Skin of body (tissue), 2 donors: ENCODE results near the gene NOL6. TPM values are rescaled to one million over a fixed set of nuclear protein-coding genes. Genes with fewer than 3 reads are reported as not detected.
"Not testable (repeated sequence)": the region's sequence is repeated elsewhere in the genome, so short reads cannot be mapped to it uniquely, and the experiment has no call there.

Experiments
- DNase-seq: peaks from one replicate; lab custom pipeline; 2025; lab: John Stamatoyannopoulos, UW
- total RNA-seq: library from RNA; depleted of rRNA; stranded (reverse); fragments of >200 nt; gene quantifications from one replicate; pipeline ENCODE4 v1.2.3, GENCODE V29; 2014

The NOL6 gene
- total RNA-seq, 1 donor from 2014 or later, result 21.2 TPM

GRCh38 chr9:33472171-33472880, 1.4 kb downstream of the NOL6 start:
- DNase-seq, result no peak

DNA sequence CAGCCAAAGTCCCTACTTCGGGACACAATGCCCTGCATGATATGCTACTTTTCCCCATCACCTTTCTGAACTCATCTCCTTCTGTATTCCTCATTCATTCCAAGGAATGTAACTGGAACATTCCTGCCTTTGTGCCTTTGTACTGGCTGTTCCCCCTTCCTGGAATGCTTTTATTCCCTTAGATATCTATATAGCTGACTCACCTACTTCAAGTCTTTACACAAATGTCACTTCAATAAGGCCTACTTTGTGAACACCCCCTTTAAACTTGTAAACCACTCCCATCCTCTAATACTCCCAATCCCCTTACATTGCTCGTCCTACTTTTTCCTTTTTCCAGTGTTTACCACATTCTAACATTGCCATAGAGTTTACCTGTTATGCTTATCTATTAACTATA, 2.4 kb downstream of the NOL6 start:
- DNase-seq, result no peak

DNA sequence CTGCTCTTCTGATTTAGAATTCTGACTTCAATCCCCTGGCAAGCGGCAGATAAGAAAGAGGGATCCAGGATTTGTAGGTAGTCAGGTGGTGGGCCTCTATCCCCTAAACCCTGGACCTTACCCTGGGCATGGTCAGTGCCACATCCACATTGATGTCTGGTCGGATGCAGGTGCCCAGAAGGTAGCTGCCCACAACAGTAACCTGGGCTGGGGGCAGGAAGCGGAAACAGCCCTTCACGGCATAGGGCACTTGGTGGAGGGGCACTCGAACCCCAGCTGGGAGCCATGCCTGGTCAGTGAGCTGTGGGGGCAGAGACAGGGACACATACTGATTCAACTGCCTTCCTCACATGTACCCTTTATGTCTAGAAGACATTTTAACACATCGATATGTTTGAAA, 3.8 kb downstream of the NOL6 start:
- DNase-seq, result no peak

- DNase-seq, result no peak
These were observed 4.7 kb downstream of the NOL6 start for GRCh38 chr9:33468797-33469621.

DNA sequence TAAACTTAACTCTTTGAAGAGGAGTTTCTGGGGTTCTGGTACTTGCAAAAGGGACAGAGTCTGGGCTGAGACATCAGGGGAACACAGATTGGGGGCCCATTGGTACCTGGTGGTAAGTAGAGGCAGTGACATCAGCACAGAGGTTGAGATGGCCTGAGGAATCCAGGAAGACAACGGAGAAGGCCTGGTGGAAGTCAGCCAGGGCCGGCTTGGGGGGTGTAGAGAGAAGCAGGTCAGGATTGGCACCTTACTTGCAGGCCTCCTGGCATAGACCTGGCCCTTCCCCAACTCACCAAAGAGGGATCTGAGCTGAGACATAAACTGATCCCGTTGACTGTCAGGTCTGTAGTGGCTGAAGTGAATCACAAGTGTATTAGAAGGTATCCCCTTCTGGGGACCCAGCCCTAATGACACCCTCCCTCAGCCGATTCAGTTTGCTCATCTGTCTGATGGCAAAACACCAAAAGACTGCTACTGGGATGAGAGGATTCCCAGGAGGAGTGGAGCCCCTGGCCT, 5.5 kb downstream of the NOL6 start:
- DNase-seq, result no peak

DNA sequence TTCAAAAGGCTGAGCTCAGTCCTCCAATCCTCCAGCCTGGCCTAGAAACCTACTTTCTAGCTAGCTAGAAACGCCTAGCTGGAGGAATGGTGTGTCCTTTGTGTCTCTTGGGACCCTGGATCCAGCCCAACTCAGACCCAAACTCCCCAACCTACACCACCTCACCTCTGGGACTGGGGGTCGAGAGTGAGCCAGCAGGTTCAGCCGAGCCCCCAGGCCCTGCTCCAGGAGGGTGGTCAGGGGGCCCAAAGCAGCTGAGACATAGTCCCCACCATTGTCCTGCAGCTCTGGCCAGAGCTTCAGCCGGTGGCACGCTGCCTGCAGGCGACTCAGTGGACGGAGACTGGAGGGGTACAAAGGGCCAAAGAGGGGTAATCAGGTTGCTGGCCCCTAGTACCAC, 6.2 kb downstream of the NOL6 start:
- DNase-seq, result no peak

- no peak for DNase-seq
These were observed 6.9 kb downstream of the NOL6 start for GRCh38 chr9:33466565-33467495.

- DNase-seq, result no peak
These were observed 7.8 kb downstream of the NOL6 start for GRCh38 chr9:33465596-33466564.

- no peak for DNase-seq
These were observed 8.6 kb downstream of the NOL6 start for GRCh38 chr9:33465096-33465495.

GRCh38 chr9:33464045-33464636, 9.6 kb downstream of the NOL6 start:
- DNase-seq, result no peak

- no peak for DNase-seq
These were observed 10.6 kb downstream of the NOL6 start for GRCh38 chr9:33463151-33463550.

DNA sequence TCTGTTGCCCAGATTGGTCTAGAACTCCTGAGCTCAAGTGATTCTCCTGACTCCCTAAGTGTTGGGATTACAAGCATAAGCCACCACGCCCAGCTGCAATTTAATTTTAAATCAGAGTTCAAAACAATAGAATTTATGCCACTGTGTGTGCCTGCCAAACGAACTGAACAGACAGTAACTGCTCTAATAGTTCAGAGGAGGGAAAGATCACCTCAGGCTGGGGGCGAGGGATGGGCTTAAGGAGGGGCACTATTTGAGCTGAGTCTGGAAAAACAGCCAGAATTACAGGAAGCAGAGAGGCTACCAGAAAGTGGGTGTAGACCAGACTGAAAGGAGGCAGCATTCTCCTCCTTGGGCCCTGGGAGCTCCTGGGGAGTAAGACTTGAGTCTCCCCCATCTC, 12.2 kb downstream of the NOL6 start:
- DNase-seq, result no peak

DNA sequence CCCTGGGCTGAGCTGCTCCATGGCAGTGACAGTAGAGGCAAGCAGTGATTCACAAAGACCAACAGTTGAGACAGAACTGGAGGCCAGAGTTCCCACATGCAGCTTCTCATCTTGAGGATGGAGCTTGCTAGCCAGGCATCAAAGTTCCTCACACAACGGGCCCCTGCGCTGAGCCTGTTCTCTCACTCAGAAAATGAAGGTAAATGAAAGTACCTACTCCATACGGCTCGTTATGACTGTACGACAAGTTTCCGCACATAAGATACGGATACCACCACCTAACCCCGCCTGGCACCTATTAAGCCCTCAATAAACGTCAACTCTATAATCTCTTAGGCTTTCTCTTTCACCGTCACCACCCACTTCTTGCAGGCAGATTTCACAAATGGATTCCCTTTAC, 12.9 kb downstream of the NOL6 start:
- no peak for DNase-seq

- DNase-seq, result no peak
These were observed 14.6 kb downstream of the NOL6 start for GRCh38 chr9:33459115-33459514.

- DNase-seq, result no peak
These were observed 15.3 kb downstream of the NOL6 start for GRCh38 chr9:33458444-33458843.

- no peak for DNase-seq
These were observed 17.8 kb downstream of the NOL6 start for GRCh38 chr9:33455945-33456344.

GRCh38 chr9:33455456-33455855, 18.3 kb downstream of the NOL6 start:
- DNase-seq, result not testable (repeated sequence)

DNA sequence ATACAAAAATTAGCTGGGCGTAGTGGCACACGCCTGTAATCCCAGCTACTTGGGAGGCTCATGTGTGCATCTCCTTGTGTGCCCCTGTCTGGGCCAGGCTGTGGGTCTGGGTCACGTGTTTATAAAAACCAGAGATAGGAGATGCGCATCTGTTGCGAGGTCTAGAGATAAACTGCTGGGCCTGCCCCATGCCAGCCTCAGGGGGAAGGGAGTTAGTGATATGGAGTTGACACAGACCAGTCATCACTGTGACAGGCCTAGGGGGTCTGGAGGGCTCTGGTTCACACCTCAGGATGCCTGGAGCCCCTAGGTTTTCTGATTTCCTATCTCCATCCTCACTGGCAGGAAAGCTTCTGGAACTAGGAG, 19.1 kb downstream of the NOL6 start:
- DNase-seq, result not testable (repeated sequence)

DNA sequence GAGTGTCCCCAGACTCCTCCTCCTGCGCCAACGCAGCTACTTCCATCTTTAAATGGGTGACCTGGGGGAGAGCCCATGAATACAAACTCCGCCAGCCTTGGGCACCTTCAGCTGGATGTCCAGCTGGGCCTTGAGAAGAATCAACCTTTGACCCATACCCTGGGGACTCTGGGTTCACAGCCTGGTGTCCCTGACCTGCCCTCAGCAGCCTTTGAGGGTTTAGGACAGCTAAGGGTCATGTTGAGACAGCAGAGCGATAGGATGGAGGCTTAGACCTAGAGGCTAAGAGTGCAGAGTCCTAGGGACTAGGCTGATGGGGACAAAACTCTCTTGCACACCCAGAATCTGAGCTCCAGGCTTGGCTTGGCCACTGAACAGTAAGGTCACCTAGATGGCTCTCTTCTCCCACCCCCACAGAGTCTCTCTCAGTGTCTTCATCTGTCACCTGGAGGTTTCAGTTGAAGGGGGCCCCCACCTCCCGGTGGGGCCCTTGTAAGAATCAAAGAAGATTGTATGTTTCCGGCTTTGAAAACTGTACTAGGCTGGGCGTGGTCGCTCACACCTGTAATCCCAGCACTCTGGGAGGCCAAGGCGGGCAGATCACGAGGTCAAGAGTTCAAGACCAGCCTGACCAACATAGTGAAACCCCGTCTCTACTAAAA, 19.6 kb downstream of the NOL6 start:
- DNase-seq, result no peak
